KMS-11 (cell line): ENCODE measurements around the gene UCHL5.
"Not testable (repeated sequence)": the region's sequence is repeated elsewhere in the genome, so short reads cannot be mapped to it uniquely, and the experiment has no call there.

Experiments
- H2AFZ ChIP-seq: fragments of 200-600 bp; sonication (generic); 2 replicates; pipeline ENCODE4 v1.6.1; 2016; ENCODE audit warnings: antibody characterized with exemption, mixed run types, low read depth
- H3K27ac ChIP-seq: fragments of 200-600 bp; sonication (generic); 2 replicates; pipeline ENCODE4 v1.6.1; 2016; ENCODE audit warnings: mild to moderate bottlenecking, mixed run types
- H3K27me3 ChIP-seq: fragments of 200-600 bp; sonication (generic); 2 replicates; pipeline ENCODE4 v1.6.1; 2017; ENCODE audit warnings: mild to moderate bottlenecking, low read depth, mixed run types, moderate library complexity; ENCODE audit not compliant: insufficient read depth
- H3K36me3 ChIP-seq: fragments of 200-600 bp; sonication (generic); 2 replicates; pipeline ENCODE4 v1.6.1; 2017; ENCODE audit warnings: mild to moderate bottlenecking, mixed run types; ENCODE audit not compliant: insufficient read depth
- H3K4me1 ChIP-seq: fragments of 200-600 bp; sonication (generic); 2 replicates; pipeline ENCODE4 v1.6.1; 2016; ENCODE audit warnings: mild to moderate bottlenecking, low read depth, mixed run types; ENCODE audit not compliant: poor library complexity, severe bottlenecking
- H3K4me2 ChIP-seq: fragments of 200-600 bp; sonication (generic); 2 replicates; pipeline ENCODE4 v1.7.0; 2016; ENCODE audit warnings: mild to moderate bottlenecking, mixed run types
- H3K4me3 ChIP-seq: fragments of 200-600 bp; sonication (generic); IDR thresholded peaks from 2 replicates; pipeline ENCODE4 v1.6.1; 2017; ENCODE audit warnings: low read depth, low read length, mixed read lengths; ENCODE audit not compliant: insufficient read depth
- H3K79me2 ChIP-seq: fragments of 200-600 bp; sonication (generic); 2 replicates; pipeline ENCODE4 v1.6.1; 2016; ENCODE audit warnings: low read depth, mixed run types; ENCODE audit not compliant: insufficient read depth
- H3K9ac ChIP-seq: fragments of 200-600 bp; sonication (generic); 2 replicates; pipeline ENCODE4 v1.6.1; 2016; ENCODE audit warnings: mild to moderate bottlenecking, mixed run types
- H4K20me1 ChIP-seq: fragments of 200-600 bp; sonication (generic); 2 replicates; pipeline ENCODE4 v1.6.1; 2016; ENCODE audit warnings: mild to moderate bottlenecking, mixed run types; ENCODE audit not compliant: insufficient read depth
- TF ChIP-seq, protein P1 (sequence below): fragments of 200-600 bp; sonication (generic); conservative IDR thresholded peaks from 2 replicates; pipeline ENCODE4 v1.6.1; 2017; ENCODE audit warnings: low read depth, mild to moderate bottlenecking, antibody characterized with exemption, low read length, moderate library complexity, mixed read lengths

Gene UCHL5

GRCh38 chr1:192983349-192983980, 75.7 kb downstream of the UCHL5 start:
- Histone ChIP-seq H3K4me3 (no peak overlapping the region), H3K36me3 (no peaks in the 10 kb centered on the region), H2AFZ (no peak overlapping the region), H3K4me2 (no peak overlapping the region), H3K27me3 (no peaks in the 10 kb centered on the region), H3K9ac (no peak overlapping the region), H4K20me1 (no peaks in the 10 kb centered on the region), H3K79me2 (no peaks in the 10 kb centered on the region), H3K4me1 (no peaks in the 10 kb centered on the region), H3K27ac (no peak overlapping the region)
- TF ChIP-seq, protein P1, sequence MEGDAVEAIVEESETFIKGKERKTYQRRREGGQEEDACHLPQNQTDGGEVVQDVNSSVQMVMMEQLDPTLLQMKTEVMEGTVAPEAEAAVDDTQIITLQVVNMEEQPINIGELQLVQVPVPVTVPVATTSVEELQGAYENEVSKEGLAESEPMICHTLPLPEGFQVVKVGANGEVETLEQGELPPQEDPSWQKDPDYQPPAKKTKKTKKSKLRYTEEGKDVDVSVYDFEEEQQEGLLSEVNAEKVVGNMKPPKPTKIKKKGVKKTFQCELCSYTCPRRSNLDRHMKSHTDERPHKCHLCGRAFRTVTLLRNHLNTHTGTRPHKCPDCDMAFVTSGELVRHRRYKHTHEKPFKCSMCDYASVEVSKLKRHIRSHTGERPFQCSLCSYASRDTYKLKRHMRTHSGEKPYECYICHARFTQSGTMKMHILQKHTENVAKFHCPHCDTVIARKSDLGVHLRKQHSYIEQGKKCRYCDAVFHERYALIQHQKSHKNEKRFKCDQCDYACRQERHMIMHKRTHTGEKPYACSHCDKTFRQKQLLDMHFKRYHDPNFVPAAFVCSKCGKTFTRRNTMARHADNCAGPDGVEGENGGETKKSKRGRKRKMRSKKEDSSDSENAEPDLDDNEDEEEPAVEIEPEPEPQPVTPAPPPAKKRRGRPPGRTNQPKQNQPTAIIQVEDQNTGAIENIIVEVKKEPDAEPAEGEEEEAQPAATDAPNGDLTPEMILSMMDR: no peak

DNA sequence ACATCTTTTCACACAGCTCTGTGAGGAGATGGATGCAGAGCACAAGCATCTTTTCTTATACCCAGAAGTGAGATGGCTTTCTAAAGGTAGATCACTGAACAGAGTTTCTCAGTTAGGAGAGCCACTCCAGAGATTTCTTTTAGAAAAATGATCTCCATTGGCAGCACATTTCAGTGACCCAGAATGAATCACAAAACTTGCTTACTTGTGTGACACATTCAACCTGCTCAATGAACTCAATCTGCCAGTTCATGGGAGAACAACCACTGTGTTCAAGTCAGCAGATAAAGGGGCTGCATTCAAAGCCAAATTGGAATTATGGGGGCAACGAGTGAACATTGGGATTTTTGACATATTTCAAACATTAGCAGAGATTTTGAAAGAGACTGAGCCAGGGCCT, 78.3 kb downstream of the UCHL5 start:
- TF ChIP-seq, protein P1: no peak
- H3K9ac ChIP-seq: no peak overlapping the region
- H2AFZ ChIP-seq: no peak overlapping the region

GRCh38 chr1:192980334-192980733, 78.8 kb downstream of the UCHL5 start:
- not testable (repeated sequence) for H2AFZ ChIP-seq, H3K9ac ChIP-seq, H3K4me1 ChIP-seq, H3K27me3 ChIP-seq, H3K36me3 ChIP-seq, H3K79me2 ChIP-seq, H3K4me3 ChIP-seq, H4K20me1 ChIP-seq, H3K4me2 ChIP-seq, H3K27ac ChIP-seq

More for the DNA sequence above, 78.3 kb downstream of the UCHL5 start:
- Histone ChIP-seq H3K27me3 (no peaks in the 10 kb centered on the region), H3K4me1 (no peaks in the 10 kb centered on the region), H4K20me1 (no peaks in the 10 kb centered on the region), H3K4me3 (no peak overlapping the region), H3K27ac (no peak overlapping the region), H3K36me3 (no peaks in the 10 kb centered on the region), H3K4me2 (no peak overlapping the region), H3K79me2 (no peaks in the 10 kb centered on the region)

DNA sequence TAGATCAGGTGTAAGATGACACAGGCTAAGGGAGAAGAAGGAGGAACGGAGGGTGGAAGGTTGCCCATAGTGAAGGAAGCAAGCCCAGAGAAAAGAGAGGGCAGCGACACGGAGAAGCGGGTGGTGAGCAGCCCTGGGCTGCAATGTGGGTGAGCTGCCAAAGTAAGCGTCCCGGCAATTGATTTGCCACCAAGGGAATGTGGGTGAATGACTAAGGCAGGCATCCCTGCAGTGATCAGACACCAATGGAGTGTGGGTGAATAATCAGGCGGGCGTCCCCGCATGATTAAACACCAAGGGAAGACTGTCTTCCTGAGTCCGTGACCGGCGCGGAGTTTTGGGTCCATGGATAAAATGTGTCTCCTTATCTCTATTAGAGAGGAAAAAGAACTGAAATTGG, 79.6 kb downstream of the UCHL5 start:
- TF ChIP-seq, protein P1: no peak
- H3K4me2 ChIP-seq: no peak overlapping the region
- no peaks in the 10 kb centered on the region for H3K36me3 ChIP-seq
- H4K20me1 ChIP-seq: no peaks in the 10 kb centered on the region
- no peak overlapping the region for H3K4me3 ChIP-seq
- H3K27ac ChIP-seq: no peak overlapping the region
- no peaks in the 10 kb centered on the region for H3K4me1 ChIP-seq
- H3K79me2 ChIP-seq: no peaks in the 10 kb centered on the region
- H3K27me3 ChIP-seq: no peaks in the 10 kb centered on the region
- H3K9ac ChIP-seq: no peak overlapping the region
- H2AFZ ChIP-seq: no peak overlapping the region

DNA sequence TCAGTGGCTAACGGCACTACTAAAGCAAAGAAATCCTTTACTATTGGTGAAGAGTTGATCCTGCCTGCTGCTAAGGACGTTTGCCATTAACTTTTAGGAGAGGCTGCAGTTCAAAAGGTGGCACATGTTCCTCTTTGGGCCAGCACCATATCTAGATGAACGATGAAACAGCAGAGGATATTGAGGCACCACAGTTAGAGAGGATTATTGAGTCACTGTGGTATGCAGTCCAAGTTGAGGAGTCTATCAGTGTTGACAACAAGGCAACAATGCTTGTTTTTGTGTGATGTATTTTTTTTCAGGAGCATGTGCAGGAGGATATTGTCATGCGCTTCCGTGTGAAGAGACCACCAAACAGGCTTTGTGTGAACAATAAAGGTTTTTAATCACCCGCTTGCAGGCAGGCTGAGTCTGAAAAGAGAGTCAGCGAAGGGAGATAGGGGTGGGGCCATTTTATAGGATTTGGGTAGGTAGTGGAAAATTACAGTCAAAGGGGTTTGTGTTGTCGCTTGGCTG, 80.9 kb downstream of the UCHL5 start:
- H3K27ac ChIP-seq: no peak overlapping the region
- H3K4me2 ChIP-seq: no peak overlapping the region
- H3K27me3 ChIP-seq: no peaks in the 10 kb centered on the region
- no peak overlapping the region for H2AFZ ChIP-seq
- no peaks in the 10 kb centered on the region for H3K4me1 ChIP-seq
- no peak overlapping the region for H3K4me3 ChIP-seq
- no peaks in the 10 kb centered on the region for H3K79me2 ChIP-seq
- H3K9ac ChIP-seq: no peak overlapping the region
- no peaks in the 10 kb centered on the region for H4K20me1 ChIP-seq
- TF ChIP-seq, protein P1: no peak
- no peaks in the 10 kb centered on the region for H3K36me3 ChIP-seq
